Hepatocyte (in vitro differentiated cells): Measurements from ENCODE around the gene PAPOLG.

Experiments used
- EZH2 ChIP-seq: fragments of 200-600 bp; sonication (generic); IDR thresholded peaks from 2 replicates; pipeline ENCODE4 v1.6.1; 2016; ENCODE audit warnings: antibody characterized with exemption, mild to moderate bottlenecking, borderline replicate concordance
- EZH2phosphoT487 ChIP-seq: fragments of 200-600 bp; sonication (generic); IDR thresholded peaks from one replicate; pipeline ENCODE4 v1.6.1; 2018; ENCODE audit warnings: antibody characterized with exemption, mild to moderate bottlenecking, low read depth, moderate library complexity; ENCODE audit not compliant: unreplicated experiment, severe bottlenecking
- TF ChIP-seq, protein P1 (sequence below): fragments of 200-600 bp; sonication (generic); IDR thresholded peaks from 2 replicates; pipeline ENCODE4 v1.5.1; 2016; ENCODE audit warnings: antibody characterized with exemption, mild to moderate bottlenecking; ENCODE audit not compliant: poor library complexity

DNA sequence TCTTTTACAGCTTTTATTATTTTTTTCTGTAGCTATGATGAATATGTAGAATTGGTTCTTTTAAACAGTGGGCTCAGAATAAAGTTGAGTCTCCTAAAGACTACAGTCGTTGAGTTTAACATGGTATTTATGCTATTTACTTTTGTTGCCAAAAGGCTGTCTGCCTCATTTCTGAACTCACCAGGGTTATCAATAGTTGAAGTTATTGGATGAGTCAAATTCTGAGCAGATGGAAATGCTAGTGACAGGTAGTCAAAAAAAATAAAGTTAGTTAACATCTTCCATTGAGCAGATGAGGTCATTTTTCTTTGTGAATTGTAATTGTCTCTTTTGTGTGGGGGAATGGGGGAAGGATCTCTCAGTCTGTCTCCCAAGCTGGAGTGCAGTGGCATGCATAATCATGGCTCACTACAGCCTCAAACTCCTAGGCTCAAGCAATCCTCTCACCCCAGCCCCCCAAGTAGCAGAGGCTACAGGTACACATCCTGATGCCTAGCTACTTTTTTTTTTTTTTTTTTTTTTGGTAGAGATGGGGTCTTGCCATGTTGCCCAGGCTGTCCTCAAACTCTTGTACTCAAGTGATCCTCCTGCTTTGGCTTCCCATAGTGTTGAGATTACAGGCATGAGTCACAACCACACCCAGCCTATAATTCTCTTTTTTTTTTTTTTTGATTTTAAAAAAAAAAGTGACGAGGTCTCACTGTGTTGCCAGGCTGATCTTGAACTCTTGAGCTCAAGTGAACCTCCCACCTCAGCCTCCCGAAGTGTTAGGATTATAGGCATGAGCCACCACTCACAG, 8.9 kb downstream of the PAPOLG start:
- TF ChIP-seq, protein P1, sequence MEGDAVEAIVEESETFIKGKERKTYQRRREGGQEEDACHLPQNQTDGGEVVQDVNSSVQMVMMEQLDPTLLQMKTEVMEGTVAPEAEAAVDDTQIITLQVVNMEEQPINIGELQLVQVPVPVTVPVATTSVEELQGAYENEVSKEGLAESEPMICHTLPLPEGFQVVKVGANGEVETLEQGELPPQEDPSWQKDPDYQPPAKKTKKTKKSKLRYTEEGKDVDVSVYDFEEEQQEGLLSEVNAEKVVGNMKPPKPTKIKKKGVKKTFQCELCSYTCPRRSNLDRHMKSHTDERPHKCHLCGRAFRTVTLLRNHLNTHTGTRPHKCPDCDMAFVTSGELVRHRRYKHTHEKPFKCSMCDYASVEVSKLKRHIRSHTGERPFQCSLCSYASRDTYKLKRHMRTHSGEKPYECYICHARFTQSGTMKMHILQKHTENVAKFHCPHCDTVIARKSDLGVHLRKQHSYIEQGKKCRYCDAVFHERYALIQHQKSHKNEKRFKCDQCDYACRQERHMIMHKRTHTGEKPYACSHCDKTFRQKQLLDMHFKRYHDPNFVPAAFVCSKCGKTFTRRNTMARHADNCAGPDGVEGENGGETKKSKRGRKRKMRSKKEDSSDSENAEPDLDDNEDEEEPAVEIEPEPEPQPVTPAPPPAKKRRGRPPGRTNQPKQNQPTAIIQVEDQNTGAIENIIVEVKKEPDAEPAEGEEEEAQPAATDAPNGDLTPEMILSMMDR, result no peak
- TF ChIP-seq EZH2 (no peak), EZH2phosphoT487 (no peak)
